ENCODE data around the gene MINK1. TPM values are rescaled to one million over a fixed set of nuclear protein-coding genes. Genes with fewer than 3 reads are reported as not detected.
A peak's percentile ranks its signal among the peaks of the same experiment; 100 is the strongest.

Gene MINK1
- polyA plus RNA-seq, 1 donor from 2014 or later = 21.4 TPM

DNA sequence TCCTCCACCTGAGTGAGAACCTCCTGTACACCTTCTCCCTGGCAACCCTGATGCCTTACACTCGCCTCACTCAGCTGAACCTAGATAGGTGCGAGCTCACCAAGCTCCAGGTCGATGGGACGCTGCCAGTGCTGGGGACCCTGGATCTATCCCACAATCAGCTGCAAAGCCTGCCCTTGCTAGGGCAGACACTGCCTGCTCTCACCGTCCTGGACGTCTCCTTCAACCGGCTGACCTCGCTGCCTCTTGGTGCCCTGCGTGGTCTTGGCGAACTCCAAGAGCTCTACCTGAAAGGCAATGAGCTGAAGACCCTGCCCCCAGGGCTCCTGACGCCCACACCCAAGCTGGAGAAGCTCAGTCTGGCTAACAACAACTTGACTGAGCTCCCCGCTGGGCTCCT, 99.6 kb downstream of the MINK1 start:
- Mint-ChIP-seq H3K27me3 (peaks cover 8% of the 10 kb centered on the region), H3K27ac (peak overlapping the region in 1 of 3 donors; percentile 19), H3K4me3 (no peak overlapping the region), H3K36me3 (peaks cover 9% of the 10 kb centered on the region), H3K9me3 (no peaks in the 10 kb centered on the region), H3K4me1 (peaks cover 12 to 22% (median 18%) of the 10 kb centered on the region in 3 donors)

DNA sequence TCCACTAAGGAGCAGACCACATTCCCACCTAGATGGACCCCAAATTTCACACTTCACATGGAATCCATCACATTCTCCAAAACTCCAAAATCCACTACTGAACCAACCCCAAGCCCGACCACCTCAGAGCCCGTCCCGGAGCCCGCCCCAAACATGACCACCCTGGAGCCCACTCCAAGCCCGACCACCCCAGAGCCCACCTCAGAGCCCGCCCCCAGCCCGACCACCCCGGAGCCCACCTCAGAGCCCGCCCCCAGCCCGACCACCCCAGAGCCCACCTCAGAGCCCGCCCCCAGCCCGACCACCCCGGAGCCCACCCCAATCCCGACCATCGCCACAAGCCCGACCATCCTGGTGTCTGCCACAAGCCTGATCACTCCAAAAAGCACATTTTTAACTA, 100.5 kb downstream of the MINK1 start:
- Mint-ChIP-seq H3K36me3 (peaks cover 8% of the 10 kb centered on the region), H3K27me3 (peaks cover 8% of the 10 kb centered on the region), H3K27ac (peak overlapping the region in 1 of 3 donors; percentile 70), H3K9me3 (no peaks in the 10 kb centered on the region), H3K4me3 (peak overlapping the region in 1 of 4 donors; percentile 15), H3K4me1 (peaks cover 12 to 27% (median 18%) of the 10 kb centered on the region in 3 donors)

DNA sequence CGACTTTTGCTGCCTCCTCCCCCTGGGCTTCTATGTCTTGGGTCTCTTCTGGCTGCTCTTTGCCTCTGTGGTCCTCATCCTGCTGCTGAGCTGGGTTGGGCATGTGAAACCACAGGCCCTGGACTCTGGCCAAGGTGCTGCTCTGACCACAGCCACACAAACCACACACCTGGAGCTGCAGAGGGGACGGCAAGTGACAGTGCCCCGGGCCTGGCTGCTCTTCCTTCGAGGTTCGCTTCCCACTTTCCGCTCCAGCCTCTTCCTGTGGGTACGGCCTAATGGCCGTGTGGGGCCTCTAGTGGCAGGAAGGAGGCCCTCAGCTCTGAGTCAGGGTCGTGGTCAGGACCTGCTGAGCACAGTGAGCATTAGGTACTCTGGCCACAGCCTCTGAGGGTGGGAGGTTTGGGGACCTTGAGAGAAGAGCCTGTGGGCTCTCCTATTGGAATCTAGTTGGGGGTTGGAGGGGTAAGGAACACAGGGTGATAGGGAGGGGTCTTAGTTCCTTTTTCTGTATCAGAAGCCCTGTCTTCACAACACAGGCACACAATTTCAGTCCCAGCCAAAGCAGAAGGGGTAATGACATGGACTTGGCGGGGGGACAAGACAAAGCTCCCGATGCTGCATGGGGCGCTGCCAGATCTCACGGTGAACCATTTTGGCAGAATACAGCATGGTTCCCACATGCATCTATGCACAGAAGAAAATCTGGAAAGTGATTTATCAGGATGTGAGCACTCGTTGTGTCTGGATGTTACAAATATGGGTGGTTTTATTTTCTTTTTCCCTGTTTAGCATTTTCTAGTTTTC, 101.2 kb downstream of the MINK1 start:
- H3K4me1 Mint-ChIP-seq = peaks cover 12 to 33% (median 21%) of the 10 kb centered on the region in 3 donors
- peak overlapping the region in 1 of 3 donors; percentile 70 for H3K27ac Mint-ChIP-seq
- peak overlapping the region in 1 of 4 donors; percentile 15 for H3K4me3 Mint-ChIP-seq
- peaks cover 8% of the 10 kb centered on the region for H3K36me3 Mint-ChIP-seq
- H3K27me3 Mint-ChIP-seq = peaks cover 8% of the 10 kb centered on the region
- H3K9me3 Mint-ChIP-seq = no peaks in the 10 kb centered on the region

DNA sequence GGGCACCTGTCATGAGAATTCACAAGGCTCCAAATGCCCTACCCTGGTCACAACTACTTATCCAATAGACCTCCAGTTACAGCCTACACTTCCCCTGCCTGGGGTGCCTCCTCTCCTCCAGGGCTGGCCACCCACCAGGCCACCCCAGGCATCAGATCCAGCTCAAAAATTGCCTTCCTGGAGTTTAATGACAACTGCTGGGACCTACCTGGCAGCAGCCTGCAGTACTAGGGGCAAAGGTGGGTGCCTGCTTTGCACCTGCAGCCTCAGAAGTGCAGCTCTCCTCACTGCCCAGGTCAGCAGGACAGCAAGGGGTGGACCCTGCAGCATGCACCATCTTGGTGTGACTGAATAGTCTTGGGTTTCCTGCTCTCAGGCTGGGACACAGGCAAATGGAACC, 102.5 kb downstream of the MINK1 start:
- Mint-ChIP-seq H3K4me1 (peaks cover 17 to 36% (median 23%) of the 10 kb centered on the region in 3 donors), H3K27me3 (peaks cover 8% of the 10 kb centered on the region), H3K27ac (no peak overlapping the region), H3K36me3 (peaks cover 6% of the 10 kb centered on the region), H3K9me3 (no peaks in the 10 kb centered on the region), H3K4me3 (no peak overlapping the region)

DNA sequence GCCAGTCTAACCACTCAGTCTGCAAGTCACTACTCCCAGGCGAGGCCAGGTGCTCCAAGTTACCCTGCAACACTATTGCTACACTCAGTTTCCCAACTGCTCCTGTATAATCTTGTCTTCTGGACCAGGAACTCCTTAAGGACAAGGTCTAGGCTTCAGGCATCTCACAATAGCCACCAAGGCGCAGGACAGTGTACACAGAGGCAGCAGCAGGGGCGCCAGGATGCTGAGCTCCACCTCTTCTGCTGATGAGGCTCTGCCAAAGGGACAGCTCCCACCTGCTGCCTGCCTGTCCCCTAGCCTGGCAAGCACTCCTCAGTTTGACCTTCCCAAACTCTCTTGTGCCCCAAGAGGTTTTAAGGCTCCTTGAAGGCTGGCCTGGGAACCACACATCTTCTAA, 103.3 kb downstream of the MINK1 start:
- Mint-ChIP-seq H3K27me3 (peaks cover 8% of the 10 kb centered on the region), H3K4me1 (peaks cover 19 to 38% (median 23%) of the 10 kb centered on the region in 3 donors), H3K27ac (peak overlapping the region in 2 of 3 donors; percentile 12 to 49), H3K9me3 (no peaks in the 10 kb centered on the region), H3K36me3 (peaks cover 3% of the 10 kb centered on the region), H3K4me3 (no peak overlapping the region)

DNA sequence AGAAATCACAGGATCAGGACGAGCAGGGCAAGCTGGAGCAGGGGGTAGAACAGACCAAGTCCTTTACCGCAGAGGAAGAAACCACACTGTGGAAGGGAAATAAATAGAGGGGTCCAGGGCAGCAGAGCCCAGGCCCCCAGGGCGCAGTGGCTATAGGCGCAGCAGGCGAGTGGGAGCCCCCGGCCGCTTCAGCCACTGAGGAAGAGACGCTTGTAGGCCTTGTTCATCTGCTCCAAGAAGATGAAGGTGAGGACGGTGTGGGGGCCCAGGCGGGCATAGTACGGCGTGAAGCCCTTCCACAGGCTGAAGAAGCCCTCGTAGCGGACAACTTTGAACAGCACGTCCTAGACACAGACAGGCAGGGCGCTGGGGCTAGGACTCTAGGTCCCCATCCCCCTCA, 104.4 kb downstream of the MINK1 start:
- Mint-ChIP-seq H3K4me3 (peak overlapping the region; percentile 27 to 98 (median 62)), H3K27me3 (peaks cover 8% of the 10 kb centered on the region), H3K36me3 (peaks cover 5% of the 10 kb centered on the region), H3K4me1 (peaks cover 25 to 46% (median 28%) of the 10 kb centered on the region in 3 donors), H3K27ac (no peak overlapping the region), H3K9me3 (no peaks in the 10 kb centered on the region)

DNA sequence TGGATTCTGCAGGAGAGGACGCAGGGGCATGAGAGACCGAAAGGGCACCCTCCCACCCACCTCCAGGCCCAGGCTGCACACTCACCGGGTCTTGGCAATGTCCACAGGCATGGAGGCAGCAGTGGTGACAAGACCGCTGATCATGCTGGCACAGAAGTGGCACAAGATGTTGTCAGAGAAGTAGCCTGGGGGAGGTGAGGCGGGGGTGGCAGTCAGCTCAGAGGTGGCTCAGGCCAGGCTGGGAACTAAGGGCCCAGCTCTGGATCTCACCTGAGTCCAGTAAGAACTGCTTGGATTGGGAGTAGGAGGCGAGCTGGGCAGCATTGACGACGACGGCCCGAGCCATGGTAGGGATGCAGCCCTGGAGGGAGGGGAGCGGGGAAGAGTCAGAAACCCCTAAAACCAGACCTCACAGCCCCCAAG, 104.9 kb downstream of the MINK1 start:
- H3K4me1 Mint-ChIP-seq = peaks cover 25 to 51% (median 30%) of the 10 kb centered on the region in 3 donors
- H3K27ac Mint-ChIP-seq = peak overlapping the region in 1 of 3 donors; percentile 87
- peak overlapping the region; percentile 93 to 98 (median 96) for H3K4me3 Mint-ChIP-seq
- no peaks in the 10 kb centered on the region for H3K9me3 Mint-ChIP-seq
- H3K27me3 Mint-ChIP-seq = peaks cover 3% of the 10 kb centered on the region
- H3K36me3 Mint-ChIP-seq = peaks cover 5% of the 10 kb centered on the region

DNA sequence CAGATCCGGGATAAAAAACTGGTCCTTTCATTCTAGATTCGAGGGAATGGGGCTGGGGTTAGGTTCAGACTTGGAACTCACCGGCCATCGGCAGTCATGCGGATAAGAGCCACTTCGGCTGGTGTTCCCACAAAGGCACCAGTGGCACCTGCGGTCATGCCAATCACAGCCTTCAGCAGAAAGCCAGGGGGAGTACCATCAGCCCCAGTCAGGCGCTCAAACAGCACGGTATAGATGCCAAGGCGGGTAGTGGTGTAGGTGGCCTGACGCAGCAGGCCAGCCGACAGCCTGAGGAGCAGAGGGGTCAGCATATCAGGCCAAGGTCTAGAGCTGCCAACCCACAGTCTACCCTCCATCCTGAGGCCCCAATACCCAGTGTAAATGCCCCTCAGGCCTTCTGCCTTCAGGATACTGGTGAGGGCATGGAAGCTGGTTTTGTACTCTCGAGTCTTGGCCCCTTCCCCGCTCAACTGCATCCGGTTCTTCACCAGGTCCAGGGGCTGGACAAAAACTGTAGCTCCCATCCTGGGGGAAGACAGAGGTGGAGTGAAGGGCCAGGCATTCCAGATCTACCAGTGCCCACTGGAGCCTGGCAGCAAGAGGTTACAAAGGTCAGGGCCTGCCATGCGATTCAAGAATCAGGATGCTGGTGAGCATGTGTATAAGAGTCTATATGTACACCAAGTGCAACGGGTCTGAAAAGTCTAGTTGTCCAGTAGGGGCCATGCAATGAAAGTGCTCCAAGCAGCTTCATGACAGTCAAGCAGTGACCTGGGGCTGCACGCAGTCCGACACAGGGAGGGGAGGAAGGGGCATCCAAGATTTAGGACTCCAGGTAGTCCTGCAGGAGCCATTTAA, 105.8 kb downstream of the MINK1 start:
- Mint-ChIP-seq H3K4me3 (peak overlapping the region; percentile 93 to 98 (median 96)), H3K36me3 (peaks cover 5% of the 10 kb centered on the region), H3K4me1 (peaks cover 25 to 49% (median 30%) of the 10 kb centered on the region in 3 donors), H3K9me3 (no peaks in the 10 kb centered on the region), H3K27me3 (peaks cover under 1% of the 10 kb centered on the region), H3K27ac (peak overlapping the region; percentile 48 to 87 (median 50))

DNA sequence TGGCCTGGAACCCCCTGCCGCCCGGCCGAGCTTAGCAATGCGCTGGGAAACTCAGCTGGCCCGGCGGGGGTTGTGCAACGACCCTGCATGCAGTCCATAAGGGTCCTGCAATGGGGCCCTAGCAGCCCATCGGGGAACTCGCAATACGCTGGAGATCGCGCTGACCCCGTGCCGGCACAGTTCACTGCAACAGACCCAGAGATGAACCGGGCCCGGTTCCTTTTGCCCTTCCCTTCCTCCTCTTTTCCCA, 106.3 kb downstream of the MINK1 start:
- peak overlapping the region; percentile 93 to 98 (median 96) for H3K4me3 Mint-ChIP-seq
- H3K36me3 Mint-ChIP-seq = peaks cover 5% of the 10 kb centered on the region

DNA sequence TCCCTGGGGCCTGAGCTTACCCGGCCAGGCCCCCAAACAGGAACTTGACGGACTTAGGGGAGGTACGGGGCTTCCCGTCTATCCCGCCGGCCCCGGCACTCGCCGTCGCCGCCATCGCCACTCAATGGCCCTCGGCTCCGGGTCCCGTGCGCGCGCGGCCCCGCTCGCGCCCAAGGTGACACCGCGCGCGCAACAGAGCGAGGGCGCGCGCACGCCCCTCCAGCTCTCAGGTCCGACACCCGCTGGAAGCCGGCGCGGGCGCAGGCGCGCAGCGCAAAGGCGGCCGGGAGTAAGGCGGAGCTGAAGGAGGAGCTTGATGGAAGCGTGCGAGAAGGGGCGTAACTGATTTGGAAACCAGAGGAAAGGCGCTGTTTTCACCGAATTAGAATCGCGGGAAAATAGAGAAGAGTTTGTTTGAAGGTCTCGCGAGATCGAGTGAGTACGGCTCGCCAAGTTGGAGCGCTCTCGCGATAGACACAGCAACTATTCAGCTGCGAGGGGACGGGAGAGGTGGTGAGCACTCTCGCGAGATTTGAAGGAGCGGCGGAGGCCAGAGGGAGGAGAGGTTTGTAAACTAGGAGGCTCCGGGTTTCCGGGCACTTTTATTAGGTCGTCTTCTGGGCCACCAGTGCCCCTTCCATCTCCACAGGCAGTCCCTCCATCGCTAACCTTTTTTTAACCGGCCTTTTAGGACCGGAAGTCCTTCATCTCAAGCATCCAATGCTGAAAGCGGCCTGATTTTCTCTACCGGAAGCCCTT, 106.8 kb downstream of the MINK1 start, which contains the start of the genes RNF167 and SLC25A11:
TSS of gene RNF167 (plus strand) at position 473 of the 759 bp plus-strand sequence. CDS start 642 bp downstream, outside the sequence.
TSS of gene SLC25A11 (minus strand) at position 251 of the 759 bp plus-strand sequence. CDS start at position 115, 136 bp downstream.
- H3K9me3 Mint-ChIP-seq = no peaks in the 10 kb centered on the region
- no peaks in the 10 kb centered on the region for H3K27me3 Mint-ChIP-seq
- peak within 1 kb of the TSS; percentile 93 to 98 (median 96) for H3K4me3 Mint-ChIP-seq
- peak within 1 kb of the TSS; percentile 86 to 98 (median 95) for H3K27ac Mint-ChIP-seq
- peaks cover 5% of the 10 kb centered on the region for H3K36me3 Mint-ChIP-seq
- H3K4me1 Mint-ChIP-seq = peaks cover 27 to 50% (median 34%) of the 10 kb centered on the region in 3 donors

More for the DNA sequence above, 106.3 kb downstream of the MINK1 start:
- H3K9me3 Mint-ChIP-seq = no peaks in the 10 kb centered on the region
- peak overlapping the region in 2 of 3 donors; percentile 48 to 51 for H3K27ac Mint-ChIP-seq
- H3K27me3 Mint-ChIP-seq = no peaks in the 10 kb centered on the region
- H3K4me1 Mint-ChIP-seq = peaks cover 25 to 48% (median 31%) of the 10 kb centered on the region in 3 donors

DNA sequence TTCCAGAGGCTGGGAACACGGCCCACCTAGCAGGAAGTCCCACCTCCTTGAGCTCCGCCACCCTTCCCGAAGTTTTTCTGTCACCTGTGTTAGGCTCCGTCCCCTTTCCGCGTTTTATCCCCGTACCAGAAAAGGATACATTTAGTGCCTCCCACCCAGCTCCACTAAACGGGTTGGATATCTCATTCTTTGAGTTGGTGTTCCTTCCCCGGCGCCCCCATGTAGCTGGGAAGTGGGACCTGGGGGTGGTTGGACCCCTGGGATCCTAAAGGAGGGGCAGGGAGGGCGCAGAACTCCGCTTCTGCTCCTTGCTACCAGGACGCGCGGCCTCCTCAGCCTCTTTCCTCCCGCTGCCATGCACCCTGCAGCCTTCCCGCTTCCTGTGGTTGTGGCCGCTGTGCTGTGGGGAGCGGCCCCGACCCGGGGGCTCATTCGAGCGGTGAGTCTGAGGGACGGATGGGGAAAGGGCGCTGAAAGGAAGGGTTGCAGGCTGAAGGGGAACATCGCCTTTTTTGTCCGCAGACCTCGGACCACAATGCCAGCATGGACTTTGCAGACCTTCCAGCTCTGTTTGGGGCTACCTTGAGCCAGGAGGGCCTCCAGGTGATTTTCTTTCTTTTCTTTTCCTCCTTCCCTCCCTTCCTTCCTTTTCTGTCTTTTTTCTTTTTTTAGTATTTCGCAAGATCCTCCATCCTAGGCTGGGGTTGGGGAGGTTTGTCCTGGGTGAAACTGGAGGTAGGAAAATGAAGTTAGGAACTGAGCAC, 107.6 kb downstream of the MINK1 start:
- Mint-ChIP-seq H3K27ac (peak overlapping the region; percentile 86 to 98 (median 95)), H3K27me3 (no peaks in the 10 kb centered on the region), H3K4me3 (peak overlapping the region; percentile 93 to 98 (median 96)), H3K9me3 (no peaks in the 10 kb centered on the region), H3K4me1 (peaks cover 34 to 58% (median 40%) of the 10 kb centered on the region in 3 donors), H3K36me3 (peaks cover 5% of the 10 kb centered on the region)

DNA sequence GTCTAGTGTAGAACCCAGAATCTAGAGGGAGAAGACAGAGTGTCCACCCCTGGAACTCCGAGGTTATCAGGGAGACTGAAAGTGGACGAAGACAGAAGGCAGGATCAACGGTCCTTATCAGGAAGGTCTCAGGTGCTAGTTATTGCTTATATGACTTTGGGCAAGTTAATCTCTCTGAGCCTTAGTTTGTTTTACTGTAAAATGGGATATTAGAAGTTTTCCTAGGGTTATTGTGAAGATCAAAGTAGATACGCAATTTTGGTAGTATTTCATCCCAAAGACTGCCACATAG, 108.1 kb downstream of the MINK1 start:
- Mint-ChIP-seq H3K9me3 (no peaks in the 10 kb centered on the region), H3K4me3 (peak overlapping the region; percentile 93 to 98 (median 96)), H3K27me3 (no peaks in the 10 kb centered on the region), H3K27ac (peak overlapping the region; percentile 86 to 95 (median 91)), H3K36me3 (peaks cover 5% of the 10 kb centered on the region), H3K4me1 (peaks cover 37 to 59% (median 43%) of the 10 kb centered on the region in 3 donors)

DNA sequence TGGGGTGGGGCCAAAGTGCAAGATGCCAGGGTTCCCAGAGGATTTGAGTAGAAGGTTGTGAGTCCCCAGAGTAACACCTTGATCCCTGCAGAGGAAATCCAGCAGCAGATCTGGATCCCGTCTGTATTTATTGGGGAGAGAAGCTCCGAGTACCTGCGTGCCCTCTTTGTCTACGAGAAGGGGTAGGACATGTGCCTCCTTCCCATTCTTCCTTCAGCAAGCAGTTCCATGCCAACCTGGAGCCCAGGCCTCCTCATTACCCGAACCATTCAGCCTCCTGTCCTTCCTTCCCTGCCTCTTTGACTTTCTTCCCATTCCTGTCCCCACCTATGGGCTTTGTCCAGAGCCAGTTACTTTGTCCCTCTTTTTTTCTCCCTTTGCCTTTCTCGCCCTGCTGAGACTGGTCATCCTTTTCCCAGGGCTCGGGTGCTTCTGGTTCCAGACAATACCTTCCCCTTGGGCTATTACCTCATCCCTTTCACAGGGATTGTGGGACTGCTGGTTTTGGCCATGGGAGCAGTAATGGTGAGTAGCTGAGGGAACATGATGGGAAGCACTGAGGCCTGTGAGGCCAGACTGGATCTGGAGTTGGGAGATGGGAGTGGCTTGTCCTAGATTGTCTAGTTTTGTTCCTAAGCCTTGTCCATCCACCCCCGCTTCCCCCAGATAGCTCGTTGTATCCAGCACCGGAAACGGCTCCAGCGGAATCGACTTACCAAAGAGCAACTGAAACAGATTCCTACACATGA, 109.8 kb downstream of the MINK1 start:
- Mint-ChIP-seq H3K36me3 (peaks cover 6% of the 10 kb centered on the region), H3K27me3 (no peaks in the 10 kb centered on the region), H3K4me1 (peaks cover 42 to 65% (median 45%) of the 10 kb centered on the region in 3 donors), H3K4me3 (peak overlapping the region; percentile 44 to 97 (median 93)), H3K27ac (peak overlapping the region in 1 of 3 donors; percentile 55), H3K9me3 (no peaks in the 10 kb centered on the region)
